Measurements from ENCODE around the gene GLS.
A peak's percentile ranks its signal among the peaks of the same experiment; 100 is the strongest.
"Not testable (repeated sequence)": the region's sequence is repeated elsewhere in the genome, so short reads cannot be mapped to it uniquely, and the experiment has no call there.

GLS gene

GRCh38 chr2:190856985-190857384 is 23.6 kb upstream of the GLS start:
- DNase-seq, result no peak

DNA sequence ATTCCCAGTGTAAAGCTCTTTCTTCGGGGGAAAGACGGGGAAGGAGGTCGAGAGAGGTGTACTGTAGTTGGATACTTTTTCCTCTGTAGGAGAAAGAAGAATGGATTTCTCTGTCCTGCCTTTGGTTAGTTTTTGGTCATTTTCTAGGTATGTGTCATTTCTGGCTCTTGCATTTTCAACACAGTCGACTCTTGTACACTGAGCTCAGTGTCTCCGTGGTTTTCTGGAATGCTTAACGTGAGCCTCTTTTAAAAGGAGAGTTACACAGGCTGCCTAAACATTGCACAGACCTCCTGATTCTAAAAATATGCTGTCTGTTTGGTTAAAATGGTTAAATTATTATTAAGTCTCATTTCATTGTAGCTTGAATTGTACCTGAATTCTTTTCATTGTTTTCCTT is 21.8 kb upstream of the GLS start:
- no peak for DNase-seq

GRCh38 chr2:190859347-190860297 is 21.0 kb upstream of the GLS start:
- no peak for DNase-seq

DNA sequence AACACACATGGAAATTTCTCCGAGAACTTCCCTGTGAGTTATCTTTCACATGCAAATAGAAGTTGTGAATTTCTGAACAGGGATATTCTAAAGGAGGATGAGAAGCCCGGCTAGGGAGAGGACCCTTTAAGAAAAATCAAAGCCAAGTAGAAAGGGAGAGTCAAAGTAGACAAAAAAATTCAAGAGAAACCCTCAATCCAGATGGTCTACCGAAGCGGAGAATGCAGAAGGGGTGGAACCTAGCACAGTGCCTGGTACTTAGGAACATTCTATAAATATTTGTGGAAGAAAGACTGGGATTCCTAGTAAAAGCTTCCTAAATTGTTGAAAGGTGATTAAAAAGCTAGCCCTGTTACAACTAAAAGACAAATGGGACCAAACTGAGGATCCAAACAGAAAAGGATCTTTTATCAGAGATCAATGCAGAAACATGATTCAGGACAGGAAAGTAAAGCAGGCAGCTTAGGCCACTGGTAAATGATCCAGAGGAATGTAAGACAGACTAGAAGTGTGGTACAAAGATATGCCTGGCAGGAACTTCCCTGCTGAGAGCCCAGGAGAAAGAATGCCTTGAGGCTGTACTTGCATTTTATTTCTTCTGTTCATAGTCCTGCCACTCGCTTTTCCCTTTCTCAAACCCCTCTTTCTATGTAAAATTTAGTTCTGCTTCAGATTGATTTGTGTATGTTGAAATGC is 19.5 kb upstream of the GLS start:
- no peak for DNase-seq

- DNase-seq, result not testable (repeated sequence)
Observed at GRCh38 chr2:190862128-190862527, 18.5 kb upstream of the GLS start.

DNA sequence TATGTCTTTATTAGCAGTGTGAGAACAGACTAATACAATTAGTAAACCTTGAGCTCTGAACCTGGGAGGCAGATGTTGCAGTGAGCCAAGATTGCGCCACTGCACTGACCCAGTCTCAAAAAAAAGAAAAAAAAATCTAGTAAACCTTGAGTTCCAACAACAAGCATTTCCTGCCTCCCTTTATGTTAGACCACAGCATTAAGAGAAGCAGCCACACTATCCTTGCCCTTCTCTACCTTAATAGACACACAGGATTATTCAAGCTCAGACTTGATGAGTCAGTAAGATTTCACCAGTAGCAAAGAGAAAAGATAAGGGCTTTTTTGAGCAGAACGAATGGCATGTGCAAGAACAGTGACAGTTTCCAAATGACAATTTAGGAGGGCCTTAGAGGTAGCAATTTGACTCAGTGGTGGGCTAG is 18.0 kb upstream of the GLS start:
- DNase-seq, result no peak

- no peak for DNase-seq
Observed at GRCh38 chr2:190863946-190864345, 16.7 kb upstream of the GLS start.

GRCh38 chr2:190864375-190864774 is 16.2 kb upstream of the GLS start:
- no peak for DNase-seq

DNA sequence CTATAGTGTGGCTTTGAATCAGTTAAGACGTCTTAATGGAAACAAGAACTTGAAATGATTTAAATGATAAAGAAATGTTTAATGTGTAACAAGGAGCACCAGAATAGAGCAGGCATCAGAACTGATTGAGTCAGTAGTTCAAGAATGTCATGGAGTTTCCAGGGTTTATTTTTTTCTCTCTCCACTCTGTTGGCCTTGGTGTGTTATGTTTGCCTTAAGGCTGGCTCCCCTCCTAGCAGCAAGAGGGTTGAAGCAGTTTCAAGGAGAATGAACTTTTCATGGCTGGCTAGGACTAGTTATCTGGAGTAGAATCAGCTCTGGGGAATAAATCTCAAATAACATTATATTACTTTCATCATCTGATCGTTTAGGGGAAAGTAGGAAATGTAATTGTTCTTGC is 13.4 kb upstream of the GLS start:
- DNase-seq, result no peak

- DNase-seq, result no peak
Observed at GRCh38 chr2:190867832-190868231, 12.8 kb upstream of the GLS start.

DNA sequence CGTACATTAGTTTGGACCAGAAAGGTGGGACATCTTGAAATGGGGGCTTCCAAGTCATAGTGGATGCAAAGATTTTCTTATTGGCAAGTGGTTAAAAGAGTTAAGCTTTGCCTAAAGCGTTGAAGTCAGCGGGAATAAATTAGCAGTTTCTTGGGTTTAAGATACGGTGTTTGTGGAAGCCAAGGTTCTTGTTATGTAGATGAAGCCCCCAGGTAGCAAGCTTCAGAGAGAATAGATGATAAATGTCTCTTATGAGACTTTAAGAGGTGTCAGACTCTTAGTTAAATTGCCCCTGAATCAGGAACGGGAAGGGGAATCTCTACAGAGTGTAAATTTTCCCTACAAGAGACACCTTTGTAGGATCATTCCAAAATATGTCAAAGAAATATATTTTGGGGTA is 10.9 kb upstream of the GLS start:
- no peak for DNase-seq

GRCh38 chr2:190873451-190873850 is 7.2 kb upstream of the GLS start:
- not testable (repeated sequence) for DNase-seq

DNA sequence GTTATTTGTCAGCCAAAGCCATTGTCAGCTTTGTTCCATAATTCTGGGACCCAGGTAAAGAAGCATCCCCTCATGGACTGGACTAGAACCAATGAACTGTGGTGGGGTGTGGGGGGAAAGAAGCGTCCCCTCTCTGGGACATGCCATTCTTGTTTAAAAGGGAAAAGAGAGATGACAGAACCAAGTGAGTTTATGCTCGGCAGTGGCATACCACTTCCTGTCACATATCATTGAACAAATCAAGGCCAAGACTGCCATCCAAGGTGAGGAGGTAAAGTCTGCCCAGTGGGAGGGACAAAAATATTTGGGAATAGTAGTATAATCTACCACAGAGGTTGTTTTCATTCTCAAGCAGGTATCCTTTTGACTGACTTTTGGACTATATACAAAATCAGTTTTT is 4.7 kb upstream of the GLS start:
- DNase-seq, result no peak

DNA sequence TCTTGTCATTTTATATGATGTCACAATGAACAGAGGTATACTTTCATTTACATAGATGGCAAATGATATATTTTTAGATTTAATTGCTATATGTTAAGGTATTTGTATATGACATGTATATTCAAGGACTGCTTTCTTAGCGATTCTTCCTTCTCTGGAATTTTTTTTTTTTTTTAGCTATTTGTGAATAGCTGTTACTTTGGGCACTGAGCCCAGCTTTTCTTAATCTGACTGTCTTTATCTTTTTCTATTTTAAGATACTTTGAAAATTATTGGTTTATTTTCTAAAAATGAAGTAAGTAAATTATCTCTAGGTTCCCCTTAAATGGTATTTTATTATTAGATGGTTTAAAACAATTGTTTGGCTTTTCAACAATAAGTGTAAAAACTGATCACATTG is 4.0 kb upstream of the GLS start:
- no peak for DNase-seq

- no peak for DNase-seq
Observed at GRCh38 chr2:190877436-190877835, 3.2 kb upstream of the GLS start.

DNA sequence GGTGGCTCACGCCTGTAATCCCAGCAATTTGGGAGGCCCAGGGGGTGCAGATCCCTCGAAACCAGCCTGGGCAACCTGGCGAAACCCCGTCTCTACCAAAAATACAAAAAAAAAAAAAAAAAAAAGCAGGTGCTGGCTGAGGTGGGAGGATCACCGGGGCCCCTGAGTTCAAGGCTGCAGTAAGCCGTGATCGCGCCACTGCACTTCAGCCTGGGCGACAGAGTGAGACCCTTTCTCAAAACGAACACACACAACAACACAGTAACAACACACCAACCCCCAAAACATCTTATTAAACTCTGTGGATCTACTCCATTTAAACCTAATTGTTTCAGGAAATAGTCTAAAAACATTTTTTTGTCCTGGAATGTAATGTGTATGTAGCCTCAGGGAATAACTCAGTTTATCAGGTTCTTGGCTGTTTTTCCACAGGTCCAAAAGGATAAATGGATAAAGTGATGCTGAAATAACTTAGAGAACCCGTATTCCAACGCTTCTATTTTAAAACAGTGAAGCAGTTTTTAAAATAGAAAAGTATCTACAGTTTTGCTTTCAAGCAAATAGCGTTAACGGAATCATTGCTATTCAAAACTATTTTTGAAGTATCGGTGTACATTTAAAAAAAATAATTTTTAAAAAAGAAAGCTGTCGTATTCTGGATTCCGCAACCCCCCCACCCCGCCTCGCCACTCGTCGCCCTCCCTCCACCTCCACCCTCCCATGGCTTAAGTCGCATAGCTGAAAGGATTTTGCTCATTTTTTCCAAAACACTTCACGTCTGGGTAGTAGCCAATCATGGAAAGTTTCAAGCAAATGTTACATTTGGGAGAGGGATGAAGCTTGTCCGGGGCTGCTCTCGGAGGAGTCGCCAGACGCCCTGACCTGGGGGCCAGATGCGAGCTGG is 895 bp upstream of the GLS start:
- peak; percentile 11 to 20 for DNase-seq

DNA sequence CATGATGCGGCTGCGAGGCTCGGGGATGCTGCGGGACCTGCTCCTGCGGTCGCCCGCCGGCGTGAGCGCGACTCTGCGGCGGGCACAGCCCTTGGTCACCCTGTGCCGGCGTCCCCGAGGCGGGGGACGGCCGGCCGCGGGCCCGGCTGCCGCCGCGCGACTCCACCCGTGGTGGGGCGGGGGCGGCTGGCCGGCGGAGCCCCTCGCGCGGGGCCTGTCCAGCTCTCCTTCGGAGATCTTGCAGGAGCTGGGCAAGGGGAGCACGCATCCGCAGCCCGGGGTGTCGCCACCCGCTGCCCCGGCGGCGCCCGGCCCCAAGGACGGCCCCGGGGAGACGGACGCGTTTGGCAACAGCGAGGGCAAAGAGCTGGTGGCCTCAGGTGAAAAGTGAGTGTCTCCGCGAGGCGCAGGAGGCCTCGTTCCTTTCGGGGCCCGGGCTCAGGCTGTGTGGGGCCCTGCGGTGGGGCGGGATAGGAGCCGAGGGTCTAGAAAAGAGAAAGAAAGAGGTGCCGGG is 520 bp downstream of the GLS start:
- no peak for DNase-seq

DNA sequence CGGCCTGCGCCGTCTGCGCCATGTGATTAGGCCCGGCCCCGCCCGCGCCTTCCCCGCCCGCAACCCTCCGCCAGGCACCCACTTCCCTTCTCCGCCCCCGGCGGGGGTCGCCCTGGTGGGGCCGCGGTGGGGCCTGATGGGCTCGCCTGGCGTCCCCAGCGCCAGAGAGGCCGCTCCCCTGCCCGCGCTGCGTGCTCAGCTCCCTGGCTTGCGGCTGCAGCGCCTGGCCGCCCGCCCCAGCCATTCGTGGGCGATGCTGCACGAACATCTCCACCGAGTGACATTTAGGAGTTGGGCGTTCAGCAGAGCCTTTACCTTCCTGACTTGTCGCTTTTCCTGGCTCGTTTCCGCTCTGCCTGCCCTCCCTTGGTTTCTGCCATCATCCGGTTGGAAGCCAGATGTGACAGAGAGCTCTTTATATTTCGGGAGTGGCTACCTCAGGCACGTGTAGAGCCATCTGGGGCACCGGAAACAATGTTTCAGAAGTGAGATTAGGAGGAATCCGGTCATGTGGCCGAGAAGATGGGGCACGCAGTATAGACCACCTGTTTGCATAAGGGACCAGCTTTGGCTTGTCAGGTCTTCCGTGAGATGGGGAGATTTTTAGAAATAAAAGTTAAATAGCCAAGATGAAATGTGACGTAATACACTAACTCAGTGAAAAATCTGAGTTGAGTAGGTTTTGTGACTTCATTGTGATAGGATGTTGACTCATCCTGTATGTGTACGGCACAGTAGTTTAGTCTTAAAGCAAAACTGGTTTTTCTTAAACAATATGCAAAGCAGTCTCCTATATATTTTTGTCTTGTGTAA is 1.2 kb downstream of the GLS start:
- DNase-seq, result peak; percentile 58 to 60

- no peak for DNase-seq
Observed at GRCh38 chr2:190882411-190882766, 1.8 kb downstream of the GLS start.

GRCh38 chr2:190882856-190883582 is 2.4 kb downstream of the GLS start:
- DNase-seq, result no peak

DNA sequence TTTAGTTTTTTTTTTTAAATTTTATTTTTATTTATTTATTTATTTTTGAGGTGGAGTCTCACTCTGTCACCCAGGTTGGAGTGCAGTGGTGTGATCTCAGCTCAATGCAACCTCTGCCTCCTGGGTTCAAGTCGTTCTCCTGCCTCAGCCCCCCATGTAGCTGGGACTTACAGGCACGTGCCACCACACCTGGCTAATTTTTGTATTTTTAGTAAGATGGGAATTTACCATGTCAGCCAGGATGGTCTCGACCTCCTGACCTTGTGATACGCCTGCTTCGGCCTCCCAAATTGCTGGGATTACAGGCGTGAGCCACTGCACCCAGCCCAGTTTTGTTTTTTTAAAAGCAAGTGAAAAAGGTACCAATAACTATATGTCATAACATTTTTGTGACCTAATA is 5.2 kb downstream of the GLS start:
- not testable (repeated sequence) for DNase-seq

Measured in stimulated activated CD4-positive, alpha-beta T cell treated with anti-CD3 and anti-CD28 coated beads, Interleukin-2, amount 100 ng/mL, for 48 hours (primary cell).